HG02973 (cell line): Measurements from ENCODE around the gene PAIP2B.
A peak's percentile ranks its signal among the peaks of the same experiment; 100 is the strongest.
"Not testable (repeated sequence)": the region's sequence is repeated elsewhere in the genome, so short reads cannot be mapped to it uniquely, and the experiment has no call there.

ENCODE experiments used
- ATAC-seq: cut with Tn5 transposase; IDR thresholded peaks from one replicate; pipeline ENCODE4 v1.9.1; 2021; ENCODE audit warnings: moderate library complexity; ENCODE audit not compliant: unreplicated experiment

PAIP2B gene, protein sequence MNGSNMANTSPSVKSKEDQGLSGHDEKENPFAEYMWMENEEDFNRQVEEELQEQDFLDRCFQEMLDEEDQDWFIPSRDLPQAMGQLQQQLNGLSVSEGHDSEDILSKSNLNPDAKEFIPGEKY

DNA sequence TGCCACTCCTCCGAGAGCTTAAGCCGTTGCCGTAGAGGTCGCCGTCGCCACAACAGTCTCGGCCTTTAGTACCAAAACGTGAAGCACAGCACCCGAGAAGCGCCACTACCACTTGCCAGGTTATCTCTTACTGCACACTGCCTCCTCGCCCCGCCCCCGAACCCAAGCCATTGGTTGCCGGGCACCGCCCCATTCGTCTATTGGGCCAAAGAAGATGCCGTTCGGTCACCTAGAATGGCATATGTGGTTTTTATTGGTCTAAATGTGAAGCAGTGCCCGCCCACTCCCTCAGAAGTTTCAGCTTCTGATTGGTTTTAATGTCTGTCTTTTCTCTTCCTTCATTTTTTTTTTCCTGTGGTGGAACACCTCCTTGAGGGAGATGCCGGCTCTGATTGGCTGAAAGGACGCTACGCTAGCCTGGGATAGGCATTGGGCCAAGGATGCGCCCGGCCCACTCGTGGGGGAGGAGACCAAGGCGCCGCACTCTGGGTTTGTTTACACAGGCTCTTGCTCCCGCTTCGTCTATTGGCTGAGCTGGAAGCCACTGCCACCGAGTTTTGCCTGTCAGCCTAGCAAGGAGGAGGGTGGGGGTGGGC lies at the start of gene PAIP2B:
PAIP2B (minus strand) TSS at position 139 of the 596 bp plus-strand sequence. CDS start 24,514 bp downstream, outside the sequence.
- peak; percentile 95 for ATAC-seq

- peak; percentile 2 for ATAC-seq
Observed at GRCh38 chr2:71275939-71276310, 49.0 kb upstream of the PAIP2B start.

- ATAC-seq = no peak
Observed at GRCh38 chr2:71269511-71270090, 42.7 kb upstream of the PAIP2B start.

DNA sequence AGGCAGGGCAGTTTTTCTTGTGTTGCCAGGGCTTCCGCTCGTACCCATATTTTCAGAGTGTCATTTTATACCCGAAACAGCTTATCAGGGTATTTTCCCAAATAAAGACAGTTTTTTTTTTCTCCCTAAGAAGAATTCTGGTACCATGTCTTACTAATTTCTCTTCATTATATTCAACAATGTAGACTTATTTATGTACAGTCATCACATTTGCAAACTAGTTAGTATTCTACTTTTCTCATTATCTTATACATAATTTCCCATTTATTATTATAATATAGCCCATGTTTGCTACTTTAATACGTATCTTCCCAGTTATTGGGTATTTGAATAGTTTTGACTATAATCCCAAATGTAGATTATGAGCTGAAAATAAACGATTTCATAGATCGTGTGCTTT lies 36.5 kb upstream of the PAIP2B start:
- no peak for ATAC-seq

GRCh38 chr2:71261534-71261933 lies 34.6 kb upstream of the PAIP2B start:
- no peak for ATAC-seq

DNA sequence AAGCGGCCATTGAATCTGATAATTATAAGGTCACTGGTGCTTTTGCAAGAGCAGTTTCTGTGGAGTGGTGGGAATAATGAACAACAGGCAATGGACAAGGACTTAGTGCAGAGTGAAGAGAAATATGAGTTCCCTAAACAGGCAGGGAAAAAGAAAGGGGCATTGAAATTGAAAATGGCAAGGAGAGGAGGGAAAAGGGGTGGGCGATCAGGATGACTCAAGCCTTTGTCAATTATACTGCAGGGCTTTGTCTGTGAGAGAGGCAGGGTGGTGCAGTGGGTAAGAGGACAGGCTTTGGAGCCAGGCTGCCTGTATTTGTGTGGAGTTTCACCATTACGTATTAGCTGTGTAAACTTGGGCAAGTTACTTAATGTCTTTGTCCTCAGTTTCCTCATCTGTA lies 29.5 kb upstream of the PAIP2B start:
- ATAC-seq = no peak

DNA sequence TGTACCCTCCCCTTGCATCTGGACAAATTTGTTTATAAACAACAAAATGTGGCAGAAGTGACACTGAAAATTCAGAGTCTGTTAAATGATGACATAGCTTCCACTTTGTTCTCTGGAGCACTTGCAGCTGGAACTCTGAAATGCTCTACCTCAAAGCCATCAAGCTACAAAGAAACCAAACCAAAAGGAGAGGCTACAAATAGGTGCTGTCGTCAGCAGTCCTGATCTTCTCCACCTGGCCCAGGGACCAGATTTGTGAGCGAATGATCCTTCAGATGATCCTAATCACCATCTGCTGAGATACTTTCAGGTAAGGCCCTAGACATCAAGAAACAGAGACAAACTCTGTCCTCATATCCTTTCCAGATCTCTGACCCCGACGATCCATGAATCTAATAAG lies 27.9 kb upstream of the PAIP2B start:
- ATAC-seq = no peak

DNA sequence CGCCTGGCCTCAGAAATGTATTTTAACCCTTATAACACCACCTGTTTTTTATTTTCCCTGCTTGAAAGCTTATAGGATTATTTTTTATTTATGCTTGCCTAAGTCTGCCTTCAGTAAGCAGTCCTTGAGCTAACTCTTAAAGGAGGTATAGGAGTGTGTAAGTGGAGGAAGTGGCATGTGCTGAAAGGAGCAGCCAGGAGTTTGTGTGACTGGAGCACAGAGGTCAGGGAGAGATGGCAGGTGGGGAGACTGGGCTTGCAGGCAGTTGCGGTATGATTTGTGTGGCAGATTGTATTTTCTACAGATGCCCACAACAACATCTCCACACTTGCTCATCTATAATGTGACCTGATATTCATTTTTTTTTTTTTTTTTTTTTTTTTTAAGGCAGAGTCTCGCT lies 27.2 kb upstream of the PAIP2B start:
- ATAC-seq = no peak

GRCh38 chr2:71253476-71253875 lies 26.6 kb upstream of the PAIP2B start:
- ATAC-seq = no peak

DNA sequence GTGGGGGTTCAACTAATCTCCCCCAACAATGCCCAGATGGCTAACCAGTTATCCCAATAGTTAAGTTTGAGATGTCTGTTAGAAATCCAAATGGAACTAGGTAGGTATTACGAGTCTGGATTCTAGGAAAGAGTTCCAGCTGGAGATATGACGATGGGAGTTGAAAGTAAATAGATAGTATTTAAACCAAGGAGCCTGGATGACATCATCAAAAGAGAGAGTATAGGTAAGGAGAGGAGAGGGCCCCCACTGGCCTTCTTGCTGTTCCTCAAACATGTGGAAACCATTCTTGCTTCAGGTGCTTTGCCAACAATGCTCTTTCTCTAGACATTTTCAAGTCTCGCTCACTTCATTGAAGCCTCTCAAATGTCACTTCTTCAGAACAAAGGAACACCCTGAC lies 26.0 kb upstream of the PAIP2B start:
- no peak for ATAC-seq

DNA sequence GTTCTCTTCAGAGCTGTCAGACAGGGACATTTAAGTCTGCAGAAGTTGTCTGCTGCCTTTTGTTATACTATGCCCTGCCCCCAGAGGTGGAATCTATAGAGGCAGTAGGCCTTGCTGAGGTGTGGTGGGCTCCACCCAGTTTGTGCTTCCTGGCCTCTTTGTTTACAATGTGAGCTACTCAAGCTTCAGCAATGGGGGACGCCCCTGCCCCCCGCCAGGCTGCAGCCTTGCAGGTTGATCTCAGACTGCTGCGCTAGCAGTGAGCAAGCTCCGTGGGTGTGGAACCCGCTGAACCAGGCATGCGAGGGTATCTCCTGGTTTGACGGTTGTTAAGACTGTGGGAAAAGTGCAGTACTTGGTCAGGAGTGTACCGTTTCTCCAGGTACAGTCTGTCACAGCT lies 24.0 kb upstream of the PAIP2B start:
- no peak for ATAC-seq

DNA sequence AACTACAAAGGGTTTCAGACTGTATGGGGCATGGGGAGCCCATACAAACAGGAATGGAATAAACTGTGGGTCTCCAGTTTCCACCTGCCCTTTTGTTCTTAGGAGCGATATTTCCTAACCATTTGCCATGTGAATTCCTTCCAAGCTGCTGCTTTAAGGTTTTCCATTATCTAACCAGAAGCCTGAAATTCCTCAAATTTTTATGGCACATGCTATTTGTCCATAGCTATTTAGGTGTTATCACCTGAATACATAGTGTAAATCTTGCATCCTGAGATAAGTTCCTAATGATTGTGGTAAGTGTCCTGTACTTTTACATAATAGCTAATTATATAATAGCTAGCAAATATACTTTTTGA lies 17.4 kb upstream of the PAIP2B start:
- no peak for ATAC-seq

DNA sequence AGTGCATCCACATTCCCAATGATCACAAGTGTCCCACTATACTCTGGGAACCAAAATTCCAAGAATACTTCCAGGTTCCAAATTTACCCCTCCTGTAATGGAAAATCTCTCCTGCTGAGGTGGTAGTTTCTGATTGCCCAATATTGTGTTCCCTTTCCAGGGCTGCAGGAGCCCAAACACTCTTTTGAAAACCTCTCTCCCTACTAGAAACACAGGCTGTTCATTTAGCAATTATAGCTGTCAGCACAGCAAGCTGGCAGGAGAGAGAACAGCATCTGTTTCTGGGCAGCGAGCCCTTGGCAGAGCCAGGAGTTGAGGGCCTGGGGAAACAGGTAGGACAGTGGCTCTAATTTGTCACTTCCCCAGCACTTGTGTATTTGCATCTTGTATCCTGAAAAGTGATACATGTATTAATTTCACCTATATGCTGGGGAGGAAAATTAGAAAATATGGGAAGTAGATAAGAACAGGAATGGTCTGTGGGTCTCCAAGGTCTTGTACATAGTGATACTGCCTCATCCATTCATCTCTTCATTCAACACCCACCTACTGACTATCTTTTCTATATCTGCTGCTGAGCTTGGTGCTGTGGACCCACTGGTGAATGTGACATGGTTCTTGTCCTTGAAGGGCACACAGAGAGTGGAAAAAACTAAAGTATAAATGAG lies 16.9 kb upstream of the PAIP2B start:
- ATAC-seq = no peak

- no peak for ATAC-seq
Observed at GRCh38 chr2:71240794-71241193, 13.9 kb upstream of the PAIP2B start.

- no peak for ATAC-seq
Observed at GRCh38 chr2:71238089-71238488, 11.2 kb upstream of the PAIP2B start.

DNA sequence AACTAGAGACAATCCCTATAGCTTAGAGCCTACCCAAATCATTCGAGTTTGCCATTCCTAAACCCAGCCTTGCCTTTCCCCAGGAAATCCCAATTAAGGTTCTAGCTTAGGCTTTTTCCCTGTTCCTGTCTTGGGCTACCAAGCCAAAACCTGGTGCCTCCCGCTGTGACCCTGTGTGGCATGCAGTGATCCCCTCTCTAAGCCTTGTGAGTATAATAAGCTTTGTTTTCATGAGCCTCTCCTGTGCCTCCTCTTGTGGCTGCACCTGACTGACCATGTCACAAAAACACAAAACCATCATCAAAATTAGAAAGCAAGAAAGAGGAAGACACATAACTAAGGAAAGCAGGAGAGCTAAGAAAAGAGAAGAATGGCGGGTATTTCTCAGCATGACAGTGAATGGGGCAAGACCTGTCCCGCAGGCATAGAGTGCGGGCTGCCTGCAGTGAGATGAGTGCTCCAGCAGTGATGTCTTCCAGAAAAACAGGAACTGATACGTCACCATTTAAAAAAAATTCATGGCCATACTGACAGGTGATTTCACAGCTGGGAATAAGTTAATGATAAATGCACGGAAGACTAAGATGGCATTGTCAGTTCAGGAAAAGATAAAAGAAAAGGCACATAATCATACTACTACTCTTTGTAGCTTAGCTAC lies 9.2 kb upstream of the PAIP2B start:
- no peak for ATAC-seq

- not testable (repeated sequence) for ATAC-seq
Observed at GRCh38 chr2:71233072-71233471, 6.2 kb upstream of the PAIP2B start.

GRCh38 chr2:71226096-71226964 lies 573 bp downstream of the PAIP2B start:
- peak; percentile 13 for ATAC-seq

DNA sequence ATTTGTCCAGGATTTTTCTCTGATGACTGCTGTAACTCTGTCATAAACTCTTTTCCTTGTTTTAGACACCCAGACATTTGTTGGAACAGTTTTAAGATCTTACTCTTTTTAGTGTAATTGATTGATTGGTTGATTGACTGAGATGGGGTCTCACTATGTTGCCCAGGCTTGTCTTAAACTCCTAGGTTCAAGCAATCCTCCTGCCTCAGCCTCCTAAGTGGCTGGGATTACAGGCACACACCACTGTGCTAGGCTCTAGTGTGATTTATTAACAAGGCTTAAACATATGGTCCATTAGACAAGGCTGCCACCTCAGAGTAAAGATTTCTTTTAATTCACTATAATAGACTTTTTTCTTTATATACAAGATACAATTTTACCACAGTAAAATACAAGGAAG lies 2.0 kb downstream of the PAIP2B start:
- no peak for ATAC-seq

DNA sequence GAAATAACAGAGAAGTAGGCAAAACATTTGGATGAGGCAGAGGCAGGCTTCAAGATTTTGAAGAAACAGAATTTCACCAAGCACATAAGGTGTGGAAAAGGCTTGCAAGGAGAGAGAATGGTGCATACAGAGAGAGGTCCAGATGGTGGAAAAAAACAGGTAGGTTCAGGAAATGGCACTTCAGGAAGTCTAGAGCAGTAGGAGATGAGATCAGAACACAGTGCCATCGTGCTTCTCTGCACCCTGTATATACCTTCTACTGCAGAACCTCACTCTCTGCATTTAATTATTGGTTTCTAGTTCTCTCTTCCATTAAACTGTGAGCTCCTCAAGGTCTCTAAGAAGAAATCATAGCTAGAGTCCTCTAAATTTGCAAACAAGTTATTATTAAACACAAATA lies 2.4 kb downstream of the PAIP2B start:
- ATAC-seq = no peak

- no peak for ATAC-seq
Observed at GRCh38 chr2:71223767-71224333, 3.1 kb downstream of the PAIP2B start.
